ENCODE data around the gene LRP1-AS.

The LRP1-AS gene

DNA sequence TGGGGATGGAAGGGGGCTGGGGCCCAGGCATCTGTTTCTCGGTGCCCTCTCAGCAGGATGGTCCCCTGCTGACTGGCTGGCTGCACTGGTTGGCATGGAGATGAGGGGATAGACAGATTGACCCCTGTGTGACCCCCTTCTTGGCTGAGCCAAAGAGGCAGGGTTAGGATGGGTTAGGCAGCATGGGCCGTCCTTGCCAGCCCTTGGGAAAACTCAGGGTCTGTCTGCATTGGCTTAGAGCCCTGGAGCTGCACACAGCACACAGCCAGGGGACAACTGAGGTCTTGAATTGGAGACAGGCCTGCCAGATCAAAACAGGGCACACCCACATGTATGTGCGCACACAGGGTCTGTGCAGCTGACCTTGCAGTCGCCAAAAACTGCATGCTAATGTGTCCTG lies 11.2 kb upstream of the LRP1-AS start:
- DNase-seq, result no peak

- DNase-seq, result no peak
These were observed 10.8 kb upstream of the LRP1-AS start for GRCh38 chr12:57158186-57158585.

- DNase-seq, result no peak
These were observed 10.3 kb upstream of the LRP1-AS start for GRCh38 chr12:57157588-57158173.

DNA sequence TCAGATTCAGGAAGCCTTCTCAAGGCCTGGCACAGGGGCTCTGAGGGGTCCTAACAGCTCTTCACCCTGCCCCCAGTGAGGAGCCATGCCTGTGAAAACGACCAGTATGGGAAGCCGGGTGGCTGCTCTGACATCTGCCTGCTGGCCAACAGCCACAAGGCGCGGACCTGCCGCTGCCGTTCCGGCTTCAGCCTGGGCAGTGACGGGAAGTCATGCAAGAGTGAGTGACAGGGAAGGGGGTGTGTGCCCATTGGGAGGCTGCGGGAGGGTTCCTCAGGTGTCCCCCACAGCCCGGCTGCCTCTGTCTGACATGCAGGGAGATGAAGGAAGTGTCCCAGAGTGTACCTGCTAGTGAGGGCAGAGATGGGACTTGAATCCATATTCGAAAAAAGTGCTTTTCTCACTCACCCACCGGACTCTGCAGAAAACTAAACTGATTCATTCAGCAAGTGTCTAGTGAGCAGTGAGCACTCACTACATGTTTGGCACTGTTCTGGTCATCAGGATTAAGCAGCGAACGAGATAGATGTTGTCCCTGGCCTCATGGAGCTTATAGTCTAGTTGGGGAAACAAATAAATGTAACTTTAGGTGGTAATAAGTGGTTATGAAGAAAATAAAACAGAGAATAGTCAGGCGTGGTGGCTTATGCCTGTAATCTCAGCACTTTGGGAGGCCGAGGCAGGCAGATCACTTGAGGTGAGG lies 9.4 kb upstream of the LRP1-AS start:
- no peak for DNase-seq

DNA sequence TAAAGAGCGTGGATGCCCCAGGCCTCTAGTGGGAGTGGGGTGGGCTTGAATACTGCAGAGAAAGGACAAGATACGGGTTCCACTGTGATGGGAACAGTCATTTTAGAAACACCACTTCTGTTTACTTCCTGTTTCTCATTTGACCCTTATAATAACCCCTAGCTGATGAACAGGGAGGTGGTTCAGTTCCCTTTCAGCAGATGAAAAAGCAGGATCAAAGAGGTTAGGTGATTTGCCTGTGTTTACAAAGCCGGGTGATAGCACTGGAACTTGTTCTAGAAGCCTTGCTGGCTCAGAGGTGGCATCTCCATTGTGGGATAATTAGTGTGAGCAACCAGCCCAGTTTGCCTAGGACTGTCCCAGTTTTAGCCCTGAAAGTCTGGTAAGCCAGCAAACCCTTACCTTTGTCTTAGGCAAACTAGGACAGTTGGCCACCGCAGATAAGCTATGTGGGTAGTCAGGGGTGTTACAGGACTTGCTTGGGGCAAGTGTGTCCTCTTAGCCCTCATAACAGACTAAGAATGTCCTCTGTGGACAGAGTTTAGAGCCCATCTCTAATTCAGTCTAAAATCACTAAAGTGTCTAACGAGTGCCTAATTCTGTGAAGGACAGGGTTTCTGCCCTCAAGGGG lies 7.5 kb upstream of the LRP1-AS start:
- DNase-seq, result no peak

DNA sequence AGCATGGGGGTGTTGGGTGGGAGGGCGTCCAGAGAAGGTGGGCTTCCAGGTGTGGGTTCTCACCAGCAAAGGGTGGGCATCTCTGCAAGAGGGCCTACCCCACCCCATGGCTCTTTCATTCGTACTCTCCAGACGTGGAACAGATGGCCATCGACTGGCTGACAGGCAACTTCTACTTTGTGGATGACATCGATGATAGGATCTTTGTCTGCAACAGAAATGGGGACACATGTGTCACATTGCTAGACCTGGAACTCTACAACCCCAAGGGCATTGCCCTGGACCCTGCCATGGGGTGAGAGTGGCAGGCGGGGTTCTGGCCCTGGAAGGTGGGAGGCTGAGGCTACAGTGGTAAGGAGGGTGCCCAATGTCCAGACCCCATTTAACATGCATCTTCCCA lies 6.7 kb upstream of the LRP1-AS start:
- no peak for DNase-seq

GRCh38 chr12:57153415-57153997 lies 6.1 kb upstream of the LRP1-AS start:
- DNase-seq, result no peak

- no peak for DNase-seq
These were observed 5.2 kb upstream of the LRP1-AS start for GRCh38 chr12:57152639-57153038.

DNA sequence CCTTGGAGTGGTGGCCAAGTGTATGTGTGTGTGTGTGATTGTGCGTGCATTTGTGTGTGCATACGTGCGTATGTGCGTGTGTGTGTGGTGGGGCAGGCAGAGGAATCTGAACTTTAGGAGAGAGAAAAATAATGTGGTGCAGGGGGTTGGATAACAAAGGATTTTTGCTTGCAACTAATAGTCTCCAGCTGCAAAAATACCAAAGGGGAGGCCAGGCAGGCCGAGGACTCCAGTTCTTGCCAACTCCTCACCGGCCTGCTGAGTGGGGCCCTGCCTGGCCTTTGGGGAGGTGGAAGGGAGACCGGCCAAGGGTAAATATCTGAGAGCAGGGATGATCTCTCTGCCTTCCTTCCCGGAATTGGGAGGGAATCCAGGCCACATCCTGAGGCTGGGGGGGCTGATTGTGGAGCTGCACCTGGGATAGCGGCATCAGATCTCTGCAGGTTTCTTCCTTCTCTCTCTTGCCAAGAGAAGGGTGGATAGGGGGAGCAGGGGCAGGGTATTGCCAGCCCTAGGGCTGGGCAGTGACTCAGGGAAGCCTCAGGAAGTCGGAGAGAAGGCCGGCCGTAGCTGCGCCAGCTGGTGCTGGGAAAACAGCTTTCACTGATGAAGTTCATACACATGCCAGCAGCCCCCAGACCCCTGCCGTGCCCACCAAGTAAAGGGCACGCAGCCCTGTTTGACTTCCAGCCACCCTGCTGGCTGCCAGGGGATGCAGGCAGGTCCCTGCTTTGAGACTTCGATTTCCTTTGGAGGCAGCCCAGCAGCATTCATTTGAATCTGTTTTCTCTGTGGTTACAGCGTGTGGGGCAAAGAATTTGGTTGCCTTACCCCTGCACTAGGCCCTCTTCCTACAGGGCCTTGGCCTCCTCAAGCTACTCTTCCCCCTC lies 4.6 kb upstream of the LRP1-AS start:
- DNase-seq, result no peak

DNA sequence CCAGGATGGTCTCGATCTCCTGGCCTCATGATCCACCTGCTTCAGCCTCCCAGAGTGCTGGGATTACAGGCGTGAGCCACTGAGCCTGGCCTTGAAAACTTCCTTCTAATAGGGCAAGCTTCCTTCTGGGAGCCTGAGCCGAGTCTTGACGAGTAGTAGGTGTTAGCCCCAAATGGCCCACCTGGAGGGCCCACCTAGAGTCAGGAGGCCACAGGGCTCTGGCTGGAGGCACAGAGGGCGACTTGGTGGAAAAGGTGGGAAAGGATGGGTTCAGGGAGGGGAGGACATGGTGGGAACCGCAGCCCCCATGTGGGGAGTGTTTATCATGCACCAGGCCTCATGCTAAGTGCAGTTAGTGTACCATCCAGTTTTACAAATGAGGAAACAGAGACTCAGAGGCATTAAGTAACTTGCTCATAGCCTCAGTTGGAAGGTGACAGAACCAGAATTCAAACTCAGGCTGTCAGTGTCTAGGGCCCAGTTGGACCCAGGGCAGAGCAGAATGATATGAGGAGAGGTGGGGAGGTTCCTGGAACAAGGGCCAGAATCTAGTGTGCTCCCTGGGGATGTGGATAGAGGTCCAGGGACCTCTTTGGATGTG lies 3.1 kb upstream of the LRP1-AS start:
- no peak for DNase-seq

GRCh38 chr12:57149245-57149900 lies 2.0 kb upstream of the LRP1-AS start:
- DNase-seq, result no peak

- DNase-seq, result no peak
These were observed 1.2 kb upstream of the LRP1-AS start for GRCh38 chr12:57148469-57149244.

DNA sequence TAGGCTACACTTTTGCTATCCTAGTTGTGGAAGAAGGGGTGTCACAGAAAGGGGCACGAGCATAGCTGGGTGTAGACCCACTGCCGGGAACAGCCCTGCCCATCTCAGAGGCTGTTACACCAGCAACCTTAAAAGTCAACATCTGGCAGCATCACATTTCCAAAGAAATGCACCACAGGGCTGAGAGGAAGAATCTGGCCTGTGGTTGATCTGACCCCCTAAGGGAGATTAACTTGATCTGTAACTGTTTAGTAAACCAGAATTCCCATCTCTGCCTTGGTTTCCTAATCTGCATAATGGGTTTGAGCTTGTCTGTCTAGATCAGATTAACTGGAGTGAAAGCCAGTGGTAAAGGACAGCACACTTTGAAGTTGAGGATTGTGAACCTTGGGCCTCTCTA lies 1.3 kb downstream of the LRP1-AS start:
- no peak for DNase-seq

DNA sequence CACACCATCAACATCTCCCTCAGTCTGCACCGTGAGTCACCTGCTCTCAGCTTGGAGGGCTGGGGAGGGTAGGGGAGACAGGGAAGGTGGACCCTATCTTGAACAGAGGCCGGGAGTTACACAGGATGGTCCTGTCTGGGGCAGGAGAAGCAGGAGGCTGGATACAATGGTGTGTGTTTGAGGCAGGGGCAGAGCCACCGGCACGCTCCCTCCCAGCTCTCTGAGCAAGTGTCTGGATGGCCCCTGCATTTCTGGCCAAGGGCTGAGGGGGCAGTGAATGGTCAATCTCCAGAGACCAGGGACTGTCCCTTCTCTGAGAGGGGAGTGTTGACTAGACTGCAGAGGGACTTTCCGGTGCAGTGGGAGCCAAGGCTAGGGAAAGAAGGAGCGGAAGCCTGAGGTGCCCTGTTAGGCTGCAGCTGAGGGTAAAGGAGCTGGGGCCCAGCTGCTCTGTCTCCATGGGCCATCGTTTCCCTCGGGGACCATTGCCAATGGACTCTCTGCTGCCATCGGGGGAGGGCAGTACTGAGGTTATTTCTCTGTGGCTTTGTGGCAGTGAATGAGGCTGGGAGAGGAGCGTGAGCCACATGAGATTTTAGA lies 1.9 kb downstream of the LRP1-AS start:
- DNase-seq, result no peak

- DNase-seq, result no peak
These were observed 4.0 kb downstream of the LRP1-AS start for GRCh38 chr12:57143454-57143853.

DNA sequence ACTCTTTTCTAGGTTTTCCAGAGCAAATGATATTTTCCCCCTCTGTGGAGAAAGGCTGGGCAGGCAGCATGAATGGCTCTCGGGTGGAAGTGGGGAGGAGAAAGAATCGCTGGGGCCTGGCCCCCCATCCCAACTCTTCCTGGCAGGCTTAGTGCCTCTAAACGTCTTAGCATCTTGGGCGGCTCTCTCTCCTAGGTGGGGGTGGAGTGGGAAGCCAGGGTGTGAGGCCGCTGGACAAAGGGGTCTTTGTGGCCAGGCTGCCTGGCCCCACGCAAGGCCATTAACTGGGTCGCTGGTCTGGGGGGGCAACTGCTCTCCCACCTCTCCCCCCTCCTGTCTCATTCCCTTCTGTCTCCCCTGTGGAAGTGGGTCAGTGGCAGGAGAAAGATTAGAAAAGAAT lies 4.7 kb downstream of the LRP1-AS start:
- no peak for DNase-seq

GRCh38 chr12:57142121-57142520 lies 5.3 kb downstream of the LRP1-AS start:
- no peak for DNase-seq

DNA sequence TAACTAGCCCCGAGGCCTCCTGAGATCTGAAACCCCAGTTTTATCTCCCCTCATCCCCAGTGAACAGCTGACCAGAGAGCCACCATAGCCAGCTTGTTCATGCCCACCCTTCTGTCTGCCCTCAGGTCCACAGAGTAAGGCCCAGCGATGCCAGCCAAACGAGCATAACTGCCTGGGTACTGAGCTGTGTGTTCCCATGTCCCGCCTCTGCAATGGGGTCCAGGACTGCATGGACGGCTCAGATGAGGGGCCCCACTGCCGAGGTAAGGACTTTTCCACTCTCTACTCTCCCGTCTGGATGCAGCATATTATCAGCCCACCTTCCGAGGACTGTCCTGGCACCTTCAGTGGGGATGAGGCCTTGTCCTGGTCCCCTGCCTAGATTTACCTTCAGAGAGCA lies 6.2 kb downstream of the LRP1-AS start:
- DNase-seq, result no peak

DNA sequence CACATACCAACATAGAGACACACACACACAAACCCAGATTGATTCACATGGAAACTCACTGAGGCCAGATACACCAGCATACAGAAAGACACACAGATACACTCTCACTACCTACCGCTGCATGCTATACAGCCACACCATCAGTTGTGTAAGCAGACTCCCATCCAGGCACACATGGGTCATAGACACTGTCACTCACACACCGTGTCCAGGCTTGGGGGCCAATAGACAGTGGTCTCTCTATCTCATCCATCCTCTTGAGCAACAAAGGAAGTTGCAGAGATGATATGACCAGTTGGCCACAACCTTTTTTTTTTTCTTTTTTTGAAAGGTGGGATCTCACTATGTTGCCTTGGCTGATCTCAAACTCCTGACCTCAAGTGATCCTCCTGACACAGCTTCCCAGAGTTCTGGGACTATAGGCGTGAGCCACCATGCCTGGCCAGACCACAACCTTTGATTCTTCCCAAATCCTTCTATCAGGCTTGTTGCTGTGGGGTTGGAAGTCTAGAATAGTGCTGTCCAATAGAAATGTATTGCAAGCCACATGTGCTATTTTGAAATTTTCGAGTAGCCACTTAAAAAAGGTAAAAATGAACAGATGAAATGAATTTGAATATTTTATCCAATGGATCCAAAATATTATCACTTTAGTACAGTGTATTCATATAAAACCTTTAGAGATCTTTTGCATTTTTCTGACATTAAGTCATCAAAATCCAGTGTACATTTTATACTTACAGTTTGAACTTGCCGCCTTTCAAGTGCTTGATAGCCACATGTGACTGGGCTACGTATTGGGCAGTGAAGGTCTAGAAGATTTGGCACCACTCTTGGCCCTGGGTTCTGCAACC lies 7.4 kb downstream of the LRP1-AS start:
- DNase-seq, result no peak

Measured in SHP77 treated with DMSO at 0.1 percent for 48 hours (cell line).